ENCODE data around the gene SERPINH1. TPM values are rescaled to one million over a fixed set of nuclear protein-coding genes. Genes with fewer than 3 reads are reported as not detected.

SERPINH1 gene
- 387 TPM for polyA plus RNA-seq (2012; ENCODE audit: insufficient read depth, insufficient read length, low read depth)

GRCh38 chr11:75562048-75562835, at the start of gene SERPINH1:
Gene SERPINH1 (plus strand): TSS chr11:75562253. CDS start chr11:75566350, 4,097 bp downstream.
- TF ChIP-seq CTCF (IDR thresholded peaks at IDR 0.05; ENCODE audit: low read depth, low read length), result no peak
- peaks cover 7% of the 10 kb centered on the region; the same call in 1 of the 2 replicates for H3K4me1 ChIP-seq
- peak; percentile 85 for DNase-seq

GRCh38 chr11:75513250-75513649, 48.8 kb upstream of the SERPINH1 start:
- no peaks in the 10 kb centered on the region for H3K36me3 ChIP-seq
- H3K4me1 ChIP-seq, result peaks cover under 1% of the 10 kb centered on the region
- H3K9me3 ChIP-seq, result no peaks in the 10 kb centered on the region
- no peak overlapping the region for H3K4me3 ChIP-seq (ENCODE audit: low read depth, low read length)
- TF ChIP-seq CTCF (IDR thresholded peaks at IDR 0.05; ENCODE audit: low read depth, low read length), result no peak
- no peaks in the 10 kb centered on the region for H3K27me3 ChIP-seq
- DNase-seq, result no peak

More at GRCh38 chr11:75562048-75562835, at the start of gene SERPINH1:
- Histone ChIP-seq H3K4me3 (ENCODE audit: low read depth, low read length) (peak within 1 kb of the TSS; percentile 78), H3K27me3 (no peaks in the 10 kb centered on the region), H3K36me3 (no peaks in the 10 kb centered on the region), H3K9me3 (no peaks in the 10 kb centered on the region)

GRCh38 chr11:75514596-75514995, 47.5 kb upstream of the SERPINH1 start:
- DNase-seq, result no peak
- Histone ChIP-seq H3K36me3 (no peaks in the 10 kb centered on the region), H3K4me1 (no peaks in the 10 kb centered on the region), H3K27me3 (no peaks in the 10 kb centered on the region), H3K9me3 (no peaks in the 10 kb centered on the region), H3K4me3 (ENCODE audit: low read depth, low read length) (no peak overlapping the region)
- TF ChIP-seq CTCF (IDR thresholded peaks at IDR 0.05; ENCODE audit: low read depth, low read length), result no peak

- DNase-seq, result no peak
- TF ChIP-seq CTCF (IDR thresholded peaks at IDR 0.05; ENCODE audit: low read depth, low read length), result no peak
- no peaks in the 10 kb centered on the region for H3K4me1 ChIP-seq
- no peaks in the 10 kb centered on the region for H3K27me3 ChIP-seq
- H3K4me3 ChIP-seq (ENCODE audit: low read depth, low read length), result no peak overlapping the region
- H3K36me3 ChIP-seq, result no peaks in the 10 kb centered on the region
- H3K9me3 ChIP-seq, result no peaks in the 10 kb centered on the region
These were observed 45.9 kb upstream of the SERPINH1 start for GRCh38 chr11:75516140-75516539.

- TF ChIP-seq CTCF (IDR thresholded peaks at IDR 0.05; ENCODE audit: low read depth, low read length), result no peak
- no peak for DNase-seq
These were observed 45.2 kb upstream of the SERPINH1 start for GRCh38 chr11:75516886-75517285.

GRCh38 chr11:75518204-75518549, 43.9 kb upstream of the SERPINH1 start:
- Histone ChIP-seq H3K4me1 (no peaks in the 10 kb centered on the region), H3K9me3 (no peaks in the 10 kb centered on the region), H3K4me3 (ENCODE audit: low read depth, low read length) (no peak overlapping the region), H3K36me3 (no peaks in the 10 kb centered on the region), H3K27me3 (no peaks in the 10 kb centered on the region)
- no peak for DNase-seq
- no peak for TF ChIP-seq CTCF (IDR thresholded peaks at IDR 0.05; ENCODE audit: low read depth, low read length)

More at GRCh38 chr11:75516886-75517285, 45.2 kb upstream of the SERPINH1 start:
- Histone ChIP-seq H3K4me3 (ENCODE audit: low read depth, low read length) (no peak overlapping the region), H3K27me3 (no peaks in the 10 kb centered on the region), H3K4me1 (no peaks in the 10 kb centered on the region), H3K9me3 (no peaks in the 10 kb centered on the region), H3K36me3 (no peaks in the 10 kb centered on the region)
